ENCODE results near the gene CCR3.

The CCR3 gene

GRCh38 chr3:46282696-46283095 is 40.4 kb downstream of the CCR3 start:
- TF ChIP-seq EZH2 (IDR thresholded peaks at IDR 0.05): no peak
- no peak overlapping the region for H3K27ac ChIP-seq

DNA sequence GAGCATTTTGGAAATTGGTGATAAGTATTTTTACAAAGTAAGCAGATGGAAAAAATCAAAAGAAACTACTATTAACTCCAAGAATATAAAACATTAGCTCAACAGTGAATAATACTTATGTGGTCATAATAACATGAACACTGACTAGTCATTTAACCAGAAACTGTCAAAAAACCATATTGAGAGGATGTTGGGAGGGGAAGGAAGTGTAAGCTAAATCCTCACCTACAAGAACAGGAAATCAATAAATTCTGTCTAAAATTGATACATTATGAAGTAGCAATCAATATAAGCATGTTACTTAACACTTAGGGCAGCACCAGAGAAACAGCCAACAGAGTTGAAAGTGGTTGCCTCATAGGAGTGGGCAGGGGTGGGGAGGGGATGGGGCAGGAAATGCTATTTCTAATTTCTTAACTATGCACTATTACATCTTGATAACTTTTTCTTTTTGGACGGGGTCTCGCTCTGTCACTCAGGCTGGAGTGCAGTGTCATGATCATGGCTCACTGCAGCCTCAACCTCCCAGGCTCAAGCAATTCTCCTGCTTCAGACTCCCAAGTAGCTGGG is 41.7 kb downstream of the CCR3 start:
- H3K36me3 ChIP-seq (ENCODE audit: insufficient read depth, low read length): no peaks in the 10 kb centered on the region
- no peak overlapping the region for H3K4me3 ChIP-seq
- no peak overlapping the region for H3K27ac ChIP-seq
- no peak for DNase-seq (ENCODE audit: low read depth, low spot score)
- H3K9me3 ChIP-seq (ENCODE audit: low read depth, low read length): no peaks in the 10 kb centered on the region
- TF ChIP-seq POLR2AphosphoS5 (IDR thresholded peaks at IDR 0.05; ENCODE audit: borderline replicate concordance, low read depth, low read length): no peak
- no peak for TF ChIP-seq EZH2 (IDR thresholded peaks at IDR 0.05)
- TF ChIP-seq FOXP2 (optimal IDR thresholded peaks at IDR 0.05; ENCODE audit: control extremely low read depth, extremely low read length, insufficient read depth): no peak
- no peak overlapping the region for H3K9ac ChIP-seq (ENCODE audit: insufficient read length)

More at GRCh38 chr3:46282696-46283095, 40.4 kb downstream of the CCR3 start:
- no peaks in the 10 kb centered on the region for H3K9me3 ChIP-seq (ENCODE audit: low read depth, low read length)
- no peak overlapping the region for H3K9ac ChIP-seq (ENCODE audit: insufficient read length)
- no peak overlapping the region for H3K4me3 ChIP-seq
- DNase-seq (ENCODE audit: low read depth, low spot score): no peak
- H3K36me3 ChIP-seq (ENCODE audit: insufficient read depth, low read length): no peaks in the 10 kb centered on the region

DNA sequence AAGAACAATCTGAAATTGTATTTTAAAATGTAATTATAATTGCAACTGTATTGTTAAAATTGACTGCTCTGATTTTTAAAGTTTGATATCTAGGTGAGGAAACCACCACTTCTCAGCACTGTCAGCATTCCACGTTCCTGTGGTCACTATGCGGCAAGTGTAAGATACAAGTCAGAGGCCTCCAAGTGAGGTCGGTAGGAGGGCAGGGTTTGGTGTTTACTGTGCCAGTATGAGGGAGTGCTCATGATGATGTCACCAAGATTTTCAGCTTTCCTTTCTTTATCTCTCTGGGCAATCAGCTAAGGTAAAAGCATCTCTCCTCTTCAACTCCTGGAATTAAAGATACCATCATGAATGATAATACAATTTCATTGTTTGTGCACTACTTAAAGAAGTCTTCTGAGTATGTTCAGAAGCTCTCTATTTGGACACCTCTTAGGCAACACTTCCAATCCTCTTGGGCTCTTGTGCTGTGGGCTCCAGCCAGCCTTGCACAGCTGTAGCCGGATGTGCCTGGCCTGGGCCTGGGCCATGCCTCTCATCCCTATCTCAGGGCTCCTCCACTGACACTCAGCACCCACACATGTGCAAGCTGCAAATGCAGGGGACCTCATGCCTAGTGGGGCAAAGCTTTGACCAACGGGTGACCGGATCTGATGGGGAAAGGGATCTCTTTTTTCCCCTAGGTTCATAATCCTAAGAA is 42.9 kb downstream of the CCR3 start:
- Histone ChIP-seq H3K9me3 (ENCODE audit: low read depth, low read length) (no peaks in the 10 kb centered on the region), H3K36me3 (ENCODE audit: insufficient read depth, low read length) (no peaks in the 10 kb centered on the region), H3K4me3 (no peak overlapping the region), H3K27ac (no peak overlapping the region), H3K9ac (ENCODE audit: insufficient read length) (no peak overlapping the region)
- TF ChIP-seq FOXP2 (optimal IDR thresholded peaks at IDR 0.05; ENCODE audit: control extremely low read depth, extremely low read length, insufficient read depth): no peak
- TF ChIP-seq POLR2AphosphoS5 (IDR thresholded peaks at IDR 0.05; ENCODE audit: borderline replicate concordance, low read depth, low read length): no peak
- no peak for TF ChIP-seq EZH2 (IDR thresholded peaks at IDR 0.05)
- no peak for DNase-seq (ENCODE audit: low read depth, low spot score)

- Histone ChIP-seq H3K9me3 (ENCODE audit: low read depth, low read length) (no peaks in the 10 kb centered on the region), H3K9ac (ENCODE audit: insufficient read length) (no peak overlapping the region), H3K27ac (no peak overlapping the region), H3K4me3 (no peak overlapping the region), H3K36me3 (ENCODE audit: insufficient read depth, low read length) (no peaks in the 10 kb centered on the region)
- no peak for TF ChIP-seq POLR2AphosphoS5 (IDR thresholded peaks at IDR 0.05; ENCODE audit: borderline replicate concordance, low read depth, low read length)
- no peak for TF ChIP-seq EZH2 (IDR thresholded peaks at IDR 0.05)
- TF ChIP-seq FOXP2 (optimal IDR thresholded peaks at IDR 0.05; ENCODE audit: control extremely low read depth, extremely low read length, insufficient read depth): no peak
- DNase-seq (ENCODE audit: low read depth, low spot score): no peak
Observed at GRCh38 chr3:46285931-46286619, 43.8 kb downstream of the CCR3 start.

GRCh38 chr3:46286947-46287565 is 44.8 kb downstream of the CCR3 start:
- TF ChIP-seq FOXP2 (optimal IDR thresholded peaks at IDR 0.05; ENCODE audit: control extremely low read depth, extremely low read length, insufficient read depth) (no peak), EZH2 (IDR thresholded peaks at IDR 0.05) (no peak), POLR2AphosphoS5 (IDR thresholded peaks at IDR 0.05; ENCODE audit: borderline replicate concordance, low read depth, low read length) (no peak)
- Histone ChIP-seq H3K4me3 (no peak overlapping the region), H3K27ac (no peak overlapping the region), H3K36me3 (ENCODE audit: insufficient read depth, low read length) (no peaks in the 10 kb centered on the region), H3K9me3 (ENCODE audit: low read depth, low read length) (no peaks in the 10 kb centered on the region), H3K9ac (ENCODE audit: insufficient read length) (no peak overlapping the region)
- no peak for DNase-seq (ENCODE audit: low read depth, low spot score)

DNA sequence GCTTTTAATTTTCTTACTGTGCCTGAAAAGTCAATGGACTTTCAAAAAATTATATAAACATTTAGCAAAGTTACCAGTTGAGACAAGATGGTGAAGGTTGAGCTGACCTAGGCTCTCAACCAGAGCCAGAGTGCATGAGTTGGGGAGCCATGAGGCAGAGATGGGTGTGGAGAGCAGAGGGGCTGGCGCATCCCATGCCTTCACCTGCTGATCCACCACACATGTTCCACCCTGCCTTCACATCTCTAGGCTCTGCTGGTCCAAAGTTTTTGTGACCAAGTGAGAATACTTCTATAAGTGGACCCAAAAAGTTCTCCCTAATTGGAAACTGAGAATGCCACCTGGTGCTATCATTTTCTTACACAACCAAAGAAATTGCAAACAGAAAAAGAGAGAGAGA is 47.3 kb downstream of the CCR3 start:
- Histone ChIP-seq H3K9ac (ENCODE audit: insufficient read length) (no peak overlapping the region), H3K27ac (no peak overlapping the region), H3K36me3 (ENCODE audit: insufficient read depth, low read length) (no peaks in the 10 kb centered on the region), H3K4me3 (no peak overlapping the region), H3K9me3 (ENCODE audit: low read depth, low read length) (no peaks in the 10 kb centered on the region)
- no peak for DNase-seq (ENCODE audit: low read depth, low spot score)
- TF ChIP-seq FOXP2 (optimal IDR thresholded peaks at IDR 0.05; ENCODE audit: control extremely low read depth, extremely low read length, insufficient read depth) (no peak), POLR2AphosphoS5 (IDR thresholded peaks at IDR 0.05; ENCODE audit: borderline replicate concordance, low read depth, low read length) (no peak), EZH2 (IDR thresholded peaks at IDR 0.05) (no peak)

DNA sequence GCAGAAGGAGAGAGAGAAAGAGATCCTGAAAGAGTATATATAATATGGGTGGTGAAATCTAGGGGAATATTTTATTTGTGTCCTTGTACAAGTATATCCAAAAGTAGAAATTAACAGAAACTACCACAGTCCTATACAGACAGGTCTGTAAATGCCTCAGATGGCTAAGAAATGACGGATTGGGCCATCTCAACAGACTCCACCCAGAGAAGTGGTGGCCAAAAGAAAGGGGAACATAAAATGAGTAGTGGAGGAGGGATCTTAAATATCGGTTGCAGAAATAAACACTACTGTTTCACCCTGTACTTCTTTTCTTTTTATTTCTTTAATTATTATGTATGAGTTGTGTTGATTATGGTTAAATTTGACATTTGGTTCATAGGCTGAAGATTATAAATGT is 47.7 kb downstream of the CCR3 start:
- no peaks in the 10 kb centered on the region for H3K9me3 ChIP-seq (ENCODE audit: low read depth, low read length)
- TF ChIP-seq EZH2 (IDR thresholded peaks at IDR 0.05) (no peak), FOXP2 (optimal IDR thresholded peaks at IDR 0.05; ENCODE audit: control extremely low read depth, extremely low read length, insufficient read depth) (no peak), POLR2AphosphoS5 (IDR thresholded peaks at IDR 0.05; ENCODE audit: borderline replicate concordance, low read depth, low read length) (no peak)
- no peak overlapping the region for H3K4me3 ChIP-seq
- H3K9ac ChIP-seq (ENCODE audit: insufficient read length): no peak overlapping the region
- no peak for DNase-seq (ENCODE audit: low read depth, low spot score)
- H3K36me3 ChIP-seq (ENCODE audit: insufficient read depth, low read length): no peaks in the 10 kb centered on the region
- H3K27ac ChIP-seq: no peak overlapping the region

- H3K4me3 ChIP-seq: no peak overlapping the region
- DNase-seq (ENCODE audit: low read depth, low spot score): no peak
- no peaks in the 10 kb centered on the region for H3K9me3 ChIP-seq (ENCODE audit: low read depth, low read length)
- no peak overlapping the region for H3K9ac ChIP-seq (ENCODE audit: insufficient read length)
- no peak overlapping the region for H3K27ac ChIP-seq
- no peaks in the 10 kb centered on the region for H3K36me3 ChIP-seq (ENCODE audit: insufficient read depth, low read length)
- no peak for TF ChIP-seq EZH2 (IDR thresholded peaks at IDR 0.05)
- no peak for TF ChIP-seq FOXP2 (optimal IDR thresholded peaks at IDR 0.05; ENCODE audit: control extremely low read depth, extremely low read length, insufficient read depth)
- TF ChIP-seq POLR2AphosphoS5 (IDR thresholded peaks at IDR 0.05; ENCODE audit: borderline replicate concordance, low read depth, low read length): no peak
Observed at GRCh38 chr3:46291046-46291445, 48.8 kb downstream of the CCR3 start.
